B cell (primary cell): ENCODE data around the gene CBFB.

ENCODE experiments used
- EZH2 ChIP-seq: IDR thresholded peaks from 2 replicates; pipeline ENCODE4 v1.6.1; 2012; ENCODE audit warnings: borderline replicate concordance, low read depth, mild to moderate bottlenecking, moderate library complexity, low read length; ENCODE audit not compliant: insufficient read depth, poor library complexity, severe bottlenecking
- TF ChIP-seq, protein P1 (sequence below): fragments of 200-600 bp; IDR thresholded peaks from one replicate; pipeline ENCODE4 v1.8.0; 2022; ENCODE audit warnings: antibody characterized with exemption, mild to moderate bottlenecking

DNA sequence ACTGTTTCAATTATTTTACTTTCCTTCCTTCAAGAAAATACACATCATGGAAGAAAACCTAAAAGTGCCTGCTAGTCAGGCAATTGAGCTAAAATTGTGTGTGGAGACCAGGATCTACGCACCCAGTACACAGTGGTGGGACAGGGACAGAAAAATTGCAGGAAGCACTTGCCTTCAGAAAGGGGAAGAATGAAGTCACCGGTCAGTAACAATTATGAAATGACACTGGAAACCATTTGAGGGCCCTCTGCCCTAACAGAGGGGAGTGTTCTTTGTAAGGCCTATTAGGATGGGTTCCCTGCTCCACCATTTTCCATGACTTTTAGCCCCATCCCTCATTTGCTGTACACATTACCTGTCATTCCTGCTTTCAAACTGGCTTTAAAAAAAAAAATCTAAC lies 76.3 kb downstream of the CBFB start:
- no peak for TF ChIP-seq EZH2
- TF ChIP-seq, protein P1, sequence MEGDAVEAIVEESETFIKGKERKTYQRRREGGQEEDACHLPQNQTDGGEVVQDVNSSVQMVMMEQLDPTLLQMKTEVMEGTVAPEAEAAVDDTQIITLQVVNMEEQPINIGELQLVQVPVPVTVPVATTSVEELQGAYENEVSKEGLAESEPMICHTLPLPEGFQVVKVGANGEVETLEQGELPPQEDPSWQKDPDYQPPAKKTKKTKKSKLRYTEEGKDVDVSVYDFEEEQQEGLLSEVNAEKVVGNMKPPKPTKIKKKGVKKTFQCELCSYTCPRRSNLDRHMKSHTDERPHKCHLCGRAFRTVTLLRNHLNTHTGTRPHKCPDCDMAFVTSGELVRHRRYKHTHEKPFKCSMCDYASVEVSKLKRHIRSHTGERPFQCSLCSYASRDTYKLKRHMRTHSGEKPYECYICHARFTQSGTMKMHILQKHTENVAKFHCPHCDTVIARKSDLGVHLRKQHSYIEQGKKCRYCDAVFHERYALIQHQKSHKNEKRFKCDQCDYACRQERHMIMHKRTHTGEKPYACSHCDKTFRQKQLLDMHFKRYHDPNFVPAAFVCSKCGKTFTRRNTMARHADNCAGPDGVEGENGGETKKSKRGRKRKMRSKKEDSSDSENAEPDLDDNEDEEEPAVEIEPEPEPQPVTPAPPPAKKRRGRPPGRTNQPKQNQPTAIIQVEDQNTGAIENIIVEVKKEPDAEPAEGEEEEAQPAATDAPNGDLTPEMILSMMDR, result no peak
